NCI-H146 (cell line): Measurements from ENCODE around the gene IQCK.
"Not testable (repeated sequence)": the region's sequence is repeated elsewhere in the genome, so short reads cannot be mapped to it uniquely, and the experiment has no call there.

Experiments used
- DNase-seq: peaks from one replicate; lab custom pipeline; 2025; lab: John Stamatoyannopoulos, UW

The IQCK gene, protein sequence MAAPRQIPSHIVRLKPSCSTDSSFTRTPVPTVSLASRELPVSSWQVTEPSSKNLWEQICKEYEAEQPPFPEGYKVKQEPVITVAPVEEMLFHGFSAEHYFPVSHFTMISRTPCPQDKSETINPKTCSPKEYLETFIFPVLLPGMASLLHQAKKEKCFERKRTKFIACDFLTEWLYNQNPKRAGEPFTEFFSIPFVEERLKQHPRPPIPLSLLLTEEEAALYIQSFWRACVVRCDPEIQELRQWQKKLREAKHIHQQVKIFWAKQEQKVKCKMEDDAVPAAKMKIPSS

DNA sequence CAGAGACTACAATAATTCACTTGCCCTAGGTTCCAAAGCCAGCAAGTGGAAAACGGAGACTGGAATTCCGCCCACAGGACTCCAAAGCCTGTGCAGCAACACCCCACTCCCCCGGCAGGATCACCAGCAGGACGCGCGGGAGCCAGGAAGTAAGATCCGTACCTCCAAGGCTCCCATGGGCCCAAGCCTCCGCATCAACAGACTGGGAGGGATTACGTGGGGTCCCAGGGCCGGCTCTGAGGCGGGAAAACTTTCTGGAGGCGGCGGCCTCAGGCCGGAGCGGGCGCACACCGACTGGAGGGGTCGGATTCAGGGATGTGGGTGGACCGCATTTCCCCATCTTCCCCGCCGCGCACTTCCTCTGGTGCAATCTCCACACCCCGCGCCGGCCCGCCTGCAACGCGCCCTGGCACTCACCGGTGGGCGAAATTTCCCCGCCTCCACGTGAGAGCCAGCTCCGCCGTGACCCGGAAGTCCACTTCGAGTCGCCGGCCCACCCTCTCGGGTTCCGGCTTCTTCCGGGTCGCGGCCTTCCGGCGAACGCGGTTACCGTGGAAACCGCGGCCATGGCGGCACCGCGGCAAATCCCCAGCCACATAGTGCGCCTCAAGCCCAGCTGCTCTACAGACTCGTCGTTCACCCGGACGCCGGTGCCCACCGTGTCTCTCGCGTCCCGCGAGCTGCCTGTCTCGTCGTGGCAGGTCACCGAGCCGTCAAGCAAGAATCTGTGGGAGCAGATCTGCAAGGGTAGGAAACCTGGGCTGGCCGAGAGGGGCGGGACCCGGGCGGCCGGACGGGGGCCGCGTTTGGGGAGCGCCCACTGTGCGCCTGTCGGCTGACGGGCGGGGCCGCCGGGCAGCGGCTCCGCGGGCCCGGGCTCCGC is at the start of gene IQCK, which contains the start of gene KNOP1:
TSS of gene IQCK (plus strand) at position 531 of the 883 bp plus-strand sequence. CDS start at position 567, 36 bp downstream.
TSS of gene KNOP1 (minus strand) at position 487 of the 883 bp plus-strand sequence. CDS start 3,192 bp downstream, outside the sequence.
- peak; percentile 95 for DNase-seq

DNA sequence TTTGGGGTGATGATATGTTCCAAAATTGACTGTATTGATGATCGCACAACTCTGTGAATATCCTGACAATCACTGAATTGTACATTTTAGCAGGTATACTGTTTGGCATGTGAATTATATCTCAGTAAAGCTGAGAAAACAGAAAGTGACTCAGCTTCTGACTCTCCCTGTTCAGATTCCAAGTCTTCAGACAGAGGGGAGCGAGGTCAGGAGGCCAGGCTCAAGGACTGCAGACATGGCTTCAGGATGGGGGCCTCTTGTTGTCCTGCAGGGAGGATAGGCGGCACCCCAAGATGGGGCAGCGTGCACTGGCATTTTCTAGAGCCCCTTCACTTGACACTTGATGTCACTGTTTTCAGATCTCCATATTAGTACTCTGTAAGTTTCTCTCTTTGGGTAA is 45.7 kb upstream of the IQCK start:
- DNase-seq, result no peak

DNA sequence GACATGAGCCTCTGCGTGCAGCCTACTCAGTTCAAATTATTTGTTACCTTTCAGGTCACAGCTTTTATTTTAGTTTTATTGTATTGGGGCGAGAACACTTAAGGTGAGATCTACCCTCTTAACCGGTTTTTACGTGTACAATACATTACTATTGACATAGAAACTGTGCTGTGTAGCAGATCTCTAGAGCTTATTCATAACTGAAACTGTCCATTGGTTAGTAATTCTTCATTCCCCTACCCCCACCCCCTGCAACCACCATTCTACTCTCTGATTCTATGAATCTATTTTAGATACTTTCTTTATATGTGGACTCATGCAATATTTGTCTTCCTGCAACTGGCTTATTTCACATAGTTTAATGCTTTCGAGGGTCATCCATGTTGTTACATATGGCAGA is 43.6 kb upstream of the IQCK start:
- DNase-seq, result no peak

GRCh38 chr16:19677402-19677801 is 40.7 kb upstream of the IQCK start:
- DNase-seq, result no peak

DNA sequence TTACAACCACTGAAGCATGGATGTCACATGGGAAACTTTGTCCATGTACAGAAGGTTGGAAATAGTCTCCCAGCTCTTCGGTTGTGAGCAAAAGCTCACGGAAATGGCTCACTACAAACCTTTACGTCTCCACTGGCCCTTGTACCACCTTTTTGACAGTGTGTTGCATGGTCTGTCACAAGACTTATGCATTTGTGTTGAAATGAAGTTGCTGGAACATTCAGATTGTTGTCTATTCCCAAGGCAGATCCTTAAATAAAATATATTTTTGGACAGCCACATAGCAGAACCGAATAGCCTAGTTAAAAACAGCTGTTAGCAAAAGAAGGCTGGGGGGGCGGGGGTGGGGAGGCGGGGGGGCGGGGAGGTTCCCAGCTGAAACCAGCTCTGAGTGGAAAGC is 39.3 kb upstream of the IQCK start:
- DNase-seq, result no peak

- DNase-seq, result not testable (repeated sequence)
Measured at GRCh38 chr16:19679281-19679680, 38.8 kb upstream of the IQCK start.

DNA sequence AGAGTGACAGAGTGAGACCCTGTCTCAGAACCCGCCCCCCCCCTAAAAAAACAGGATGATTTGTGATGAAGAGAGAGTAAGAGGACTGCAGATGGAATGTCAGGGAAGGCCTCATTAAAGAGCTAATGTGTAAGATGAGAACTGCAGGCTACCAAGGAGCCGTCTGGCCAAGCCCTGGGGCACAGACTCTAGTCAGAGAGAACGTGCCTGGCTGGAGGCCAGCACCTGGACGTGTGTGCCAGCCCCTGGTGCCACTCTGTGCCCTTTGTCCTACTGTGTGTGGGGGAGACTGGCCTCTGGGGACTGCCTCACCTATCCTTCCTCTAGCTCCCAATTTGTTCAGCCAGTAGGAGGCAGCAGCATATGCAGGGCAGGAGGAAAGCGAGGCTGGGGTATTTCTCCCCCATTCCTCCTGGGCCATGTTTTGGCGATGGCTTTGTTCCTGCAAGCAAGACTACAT is 37.2 kb upstream of the IQCK start:
- DNase-seq, result no peak

DNA sequence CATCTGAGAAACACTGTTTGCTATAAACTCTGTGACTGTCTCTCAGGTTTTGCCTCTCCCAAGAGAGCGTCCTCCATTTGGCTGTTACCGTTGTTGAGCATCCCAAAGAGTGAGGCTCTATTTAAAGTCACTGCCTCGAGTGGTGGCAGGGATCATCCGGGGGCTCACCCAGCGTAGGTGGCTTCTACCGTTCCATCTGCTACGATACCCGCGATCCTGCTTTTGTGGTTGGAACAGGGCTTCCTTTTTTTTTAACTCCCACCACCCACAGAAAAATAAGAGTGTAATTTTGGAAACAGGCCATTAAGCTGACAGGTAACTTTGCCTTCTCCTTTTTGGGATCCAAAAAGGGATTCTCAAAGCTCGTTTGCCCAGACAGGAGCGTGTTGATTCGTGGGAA is 36.4 kb upstream of the IQCK start:
- no peak for DNase-seq

DNA sequence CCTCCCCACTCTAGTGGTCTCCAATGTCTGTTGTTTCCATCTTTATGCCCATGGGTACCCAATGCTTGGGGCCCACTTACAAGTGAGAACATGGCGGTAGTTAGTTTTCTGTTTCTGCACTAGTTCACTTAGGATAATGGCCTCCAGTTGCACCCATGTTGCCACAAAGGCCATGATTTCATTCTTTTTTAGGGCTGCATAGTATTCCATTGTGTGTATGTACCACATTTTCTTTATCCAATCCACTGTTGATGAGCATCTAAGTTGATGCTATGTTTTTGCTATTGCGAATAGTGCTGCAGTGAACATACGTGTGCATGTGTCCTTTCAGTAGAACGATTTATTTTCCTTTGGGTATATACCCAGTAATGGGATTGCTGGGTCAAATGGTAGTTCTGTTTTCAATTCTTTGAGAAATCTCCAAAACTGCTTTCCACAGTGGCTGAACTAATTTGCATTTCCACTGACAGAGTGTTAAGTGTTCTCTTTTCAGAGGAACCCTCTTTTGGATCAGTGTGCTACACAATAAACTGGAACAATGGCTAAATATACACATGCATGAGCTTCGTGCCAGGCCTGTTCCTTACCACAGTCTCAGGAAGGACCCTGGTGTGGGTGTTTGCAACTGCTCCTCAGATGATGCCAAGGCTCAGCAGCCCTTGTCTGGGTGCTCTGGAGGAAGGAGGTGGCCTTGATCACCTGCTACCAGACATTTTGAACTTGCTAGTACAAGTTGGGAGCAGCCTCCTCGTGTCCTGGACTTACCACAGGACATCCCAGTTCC is 34.4 kb upstream of the IQCK start:
- DNase-seq, result no peak

DNA sequence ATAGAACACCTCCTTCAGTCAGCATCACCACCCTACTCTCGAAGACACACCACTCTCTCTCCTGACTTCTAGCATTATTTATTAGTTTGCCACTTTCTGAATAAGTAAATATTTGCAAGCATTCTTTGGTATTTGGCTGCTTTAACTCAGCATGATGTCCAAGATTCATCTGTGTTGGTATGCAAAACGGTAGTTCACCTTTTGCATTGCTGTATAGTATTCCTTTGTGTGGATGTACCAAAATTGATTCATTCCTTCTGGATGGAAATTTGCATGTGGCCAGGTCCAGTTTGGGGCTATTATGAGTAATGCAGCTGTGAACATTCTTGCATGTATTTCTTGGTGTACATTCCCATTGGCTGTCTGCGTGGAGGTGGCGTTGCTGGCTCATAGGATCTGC is 32.9 kb upstream of the IQCK start:
- DNase-seq, result no peak

GRCh38 chr16:19687279-19687678 is 30.8 kb upstream of the IQCK start:
- DNase-seq, result no peak

DNA sequence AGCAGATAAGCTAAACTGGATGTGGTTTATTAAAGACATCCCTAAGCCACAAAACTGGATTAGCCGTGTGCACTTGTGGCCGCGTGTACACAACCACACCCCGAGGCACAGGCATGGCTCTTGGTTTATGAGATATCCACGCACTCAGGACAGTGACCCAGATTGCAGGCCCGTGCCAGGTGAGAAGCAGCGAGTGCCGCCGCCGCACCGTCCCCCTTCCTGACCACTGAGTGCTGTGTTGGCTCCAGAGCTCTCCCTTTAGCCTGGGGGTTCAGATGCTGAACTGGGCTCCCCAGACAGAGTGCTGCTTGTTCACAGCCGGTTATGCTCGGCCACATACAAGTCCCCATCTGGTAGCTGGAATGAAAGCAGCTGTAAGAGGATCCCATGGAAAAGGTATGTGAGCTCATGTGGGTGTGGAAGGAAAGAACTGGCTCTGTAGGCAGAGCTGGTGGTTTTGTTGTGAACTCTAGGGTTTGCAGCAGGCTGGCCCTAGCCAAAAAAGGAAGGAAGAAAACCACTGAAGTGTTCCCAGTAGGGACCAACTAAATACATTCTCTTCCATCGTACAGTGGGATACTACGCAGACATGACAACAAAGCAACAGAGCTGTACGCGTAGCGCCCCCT is 29.6 kb upstream of the IQCK start:
- no peak for DNase-seq

GRCh38 chr16:19689342-19689741 is 28.7 kb upstream of the IQCK start:
- DNase-seq, result no peak

- no peak for DNase-seq
Measured at GRCh38 chr16:19690196-19690595, 27.9 kb upstream of the IQCK start.

- no peak for DNase-seq
Measured at GRCh38 chr16:19691161-19691711, 26.8 kb upstream of the IQCK start.

GRCh38 chr16:19694989-19695388 is 23.1 kb upstream of the IQCK start:
- DNase-seq, result peak; percentile 8

DNA sequence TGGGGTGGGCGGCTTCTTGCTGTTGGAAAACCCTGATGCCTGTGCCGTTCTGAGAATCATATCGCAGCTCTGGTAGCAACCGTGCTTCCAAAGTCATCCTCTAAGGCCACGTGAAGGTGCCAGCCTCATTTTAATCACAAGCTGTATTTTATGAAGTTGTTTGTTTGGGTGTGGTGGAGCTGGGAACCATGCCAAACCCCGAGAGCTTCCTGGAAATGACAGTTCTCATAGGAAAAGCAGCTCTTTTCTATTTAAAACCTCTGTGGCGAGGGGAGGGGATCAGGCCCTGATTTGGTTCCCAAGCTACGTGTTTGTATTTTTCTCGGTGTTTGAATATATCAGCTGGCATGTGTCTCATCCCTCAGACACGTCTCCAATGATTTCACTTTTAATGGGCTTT is 21.7 kb upstream of the IQCK start:
- DNase-seq, result peak; percentile 19

GRCh38 chr16:19696961-19697360 is 21.1 kb upstream of the IQCK start:
- DNase-seq, result no peak

GRCh38 chr16:19697756-19698318 is 20.2 kb upstream of the IQCK start:
- no peak for DNase-seq

DNA sequence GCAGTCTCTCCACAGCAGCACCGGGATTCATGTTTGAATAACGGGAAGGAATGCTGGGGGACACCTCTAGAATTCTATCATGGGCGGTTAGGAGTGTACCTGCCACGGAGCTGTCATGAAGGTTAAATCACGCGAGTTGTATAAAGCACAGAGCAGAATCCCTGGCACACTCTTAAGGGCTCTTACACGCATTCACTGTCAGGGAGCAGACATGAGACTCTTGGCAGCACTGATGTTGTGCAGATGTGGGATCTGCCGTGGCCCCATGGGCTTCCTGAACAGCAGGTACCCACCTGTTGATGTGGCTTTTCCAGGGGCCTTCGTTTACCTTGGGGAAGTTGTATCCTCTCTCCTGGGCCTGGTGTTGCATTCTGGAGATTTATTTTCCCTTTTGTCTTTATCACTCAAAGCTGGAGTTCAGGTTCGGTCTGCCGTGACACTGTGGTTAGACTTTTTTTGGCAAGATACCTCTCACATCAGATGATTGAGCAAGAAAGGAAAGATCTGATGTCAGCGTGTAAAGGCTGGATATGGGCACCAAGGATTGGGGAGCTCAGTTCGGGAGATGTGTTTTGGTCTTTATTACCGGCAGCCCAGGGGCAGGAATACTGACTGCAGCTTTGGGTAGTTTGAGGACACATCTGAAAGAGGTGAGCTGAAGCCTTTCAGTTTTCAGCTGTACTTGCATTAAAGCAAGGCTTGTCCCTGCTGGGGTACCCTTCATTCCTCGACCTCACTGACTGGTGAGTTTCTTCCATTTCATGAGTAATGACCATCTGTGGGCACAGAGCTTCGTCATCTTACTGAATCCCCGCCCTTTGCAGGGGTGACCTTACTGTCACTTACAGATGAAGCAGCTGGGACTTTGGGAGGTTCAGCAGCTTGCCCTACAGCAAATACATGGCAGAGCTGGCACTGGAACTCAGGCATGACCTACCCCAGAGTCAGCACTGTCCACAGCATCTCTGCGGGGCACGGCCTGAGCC is 19.3 kb upstream of the IQCK start:
- DNase-seq, result no peak
